HG02623 (cell line): Measurements from ENCODE around the gene ERVH48-1.
"Not testable (repeated sequence)": the region's sequence is repeated elsewhere in the genome, so short reads cannot be mapped to it uniquely, and the experiment has no call there.

Experiments
- ATAC-seq: cut with Tn5 transposase; IDR thresholded peaks from one replicate; pipeline ENCODE4 v1.9.1; 2021; ENCODE audit warnings: moderate library complexity; ENCODE audit not compliant: unreplicated experiment

ERVH48-1 gene

DNA sequence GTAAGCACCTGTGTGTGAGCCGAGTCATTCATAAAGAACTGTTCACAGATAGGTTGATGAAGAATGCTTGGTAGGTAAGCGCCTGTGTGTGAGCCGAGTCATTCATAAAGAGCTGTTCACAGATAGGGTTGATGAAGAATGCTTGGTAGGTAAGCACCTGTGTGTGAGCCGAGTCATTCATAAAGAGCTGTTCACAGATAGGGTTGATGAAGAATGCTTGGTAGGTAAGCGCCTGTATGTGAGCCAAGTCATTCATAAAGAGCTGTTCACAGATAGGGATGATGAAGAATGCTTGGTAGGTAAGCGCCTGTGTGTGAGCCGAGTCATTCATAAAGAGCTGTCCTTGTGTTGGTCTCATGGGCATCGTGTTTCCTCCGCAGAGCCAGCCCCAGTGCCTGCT lies 16.9 kb downstream of the ERVH48-1 start:
- not testable (repeated sequence) for ATAC-seq

- no peak for ATAC-seq
Measured at GRCh38 chr21:42906233-42906632, 19.2 kb downstream of the ERVH48-1 start.

DNA sequence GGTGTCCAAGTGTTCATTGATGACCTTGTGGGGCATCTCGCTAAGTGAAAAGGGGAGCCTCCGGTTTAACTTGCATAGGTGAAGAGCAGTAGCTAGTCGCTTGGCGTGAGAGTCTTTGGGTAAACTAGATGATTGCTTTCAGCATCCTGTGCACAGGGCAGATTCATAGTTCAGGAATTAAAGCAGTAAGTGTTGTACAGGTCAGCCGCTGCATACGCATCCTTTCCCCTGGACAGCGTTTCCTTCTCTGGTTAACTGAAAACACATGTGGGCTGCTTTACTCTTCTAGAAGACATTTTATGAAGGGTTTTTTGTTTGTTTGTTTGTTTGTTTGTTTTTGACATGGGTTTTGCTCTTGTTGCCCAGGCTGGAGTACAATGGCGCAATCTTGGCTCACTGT lies 20.2 kb downstream of the ERVH48-1 start:
- ATAC-seq: no peak

- no peak for ATAC-seq
Measured at GRCh38 chr21:42903817-42904216, 21.6 kb downstream of the ERVH48-1 start.

GRCh38 chr21:42900446-42900845 lies 25.0 kb downstream of the ERVH48-1 start:
- no peak for ATAC-seq

DNA sequence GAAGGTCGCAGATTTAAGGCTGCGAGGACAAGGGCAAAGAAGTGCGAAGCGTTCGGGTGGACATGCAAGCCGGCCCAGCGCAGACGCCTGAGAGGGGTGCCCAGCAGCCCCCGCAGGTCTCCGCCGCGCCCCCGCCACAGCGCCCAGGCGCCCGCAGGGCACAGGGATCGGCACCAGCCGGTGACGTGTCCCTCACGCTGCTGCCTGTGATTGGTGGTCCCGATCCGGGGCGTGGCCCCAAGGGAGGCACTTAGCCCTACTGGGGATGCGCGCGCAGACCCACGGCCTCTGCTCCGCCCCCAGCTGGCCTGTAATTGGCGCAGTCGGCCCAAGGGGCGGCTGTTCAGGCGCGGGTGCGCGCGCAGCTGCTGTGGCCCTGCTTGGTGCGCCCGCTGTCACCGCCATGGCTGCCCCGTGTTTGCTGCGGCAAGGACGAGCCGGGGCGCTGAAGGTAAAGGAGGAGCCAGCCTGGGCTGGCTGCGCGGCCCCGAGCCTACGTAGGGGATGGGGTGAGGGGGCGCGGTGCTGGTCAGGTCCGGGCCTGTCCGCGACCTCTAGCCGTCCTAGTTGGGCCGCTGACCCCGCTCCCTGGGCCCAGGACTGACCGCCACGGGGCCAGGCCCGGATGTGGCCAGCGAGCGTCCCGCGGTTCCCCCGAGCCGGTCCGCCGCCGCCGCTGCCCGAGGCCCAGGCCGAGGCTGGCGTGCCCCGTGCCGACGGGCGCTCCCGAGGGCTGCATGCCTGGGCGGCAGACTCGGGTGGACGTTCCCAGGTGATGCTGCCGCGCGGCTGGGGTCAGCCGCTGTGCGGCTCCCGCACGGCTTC lies 32.3 kb downstream of the ERVH48-1 start, which contains the start of gene NDUFV3:
Gene NDUFV3 (plus strand): TSS at position 379 of the 825 bp plus-strand sequence. CDS start 25 bp downstream, at position 404.
- ATAC-seq: peak; percentile 89

DNA sequence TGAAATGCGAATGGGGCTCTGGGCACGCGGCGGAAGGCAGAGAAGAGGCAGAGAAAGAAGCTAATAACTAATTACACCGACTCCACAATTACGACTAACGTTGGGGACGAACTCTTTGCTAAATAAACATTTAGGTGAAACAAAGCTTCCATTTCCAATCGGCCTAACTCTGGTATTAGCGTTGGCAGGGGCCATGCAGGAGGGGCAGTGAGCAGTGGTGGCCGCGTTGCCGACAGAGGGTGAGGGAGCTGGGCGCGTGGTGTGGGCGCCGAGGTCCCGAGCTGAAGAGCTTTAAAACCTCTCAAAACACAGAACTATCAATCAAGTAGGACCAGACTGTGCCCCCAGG lies 32.9 kb downstream of the ERVH48-1 start:
- peak; percentile 8 for ATAC-seq

GRCh38 chr21:42887326-42887725 lies 38.1 kb downstream of the ERVH48-1 start:
- no peak for ATAC-seq

GRCh38 chr21:42883921-42884320 lies 41.5 kb downstream of the ERVH48-1 start:
- ATAC-seq: no peak

DNA sequence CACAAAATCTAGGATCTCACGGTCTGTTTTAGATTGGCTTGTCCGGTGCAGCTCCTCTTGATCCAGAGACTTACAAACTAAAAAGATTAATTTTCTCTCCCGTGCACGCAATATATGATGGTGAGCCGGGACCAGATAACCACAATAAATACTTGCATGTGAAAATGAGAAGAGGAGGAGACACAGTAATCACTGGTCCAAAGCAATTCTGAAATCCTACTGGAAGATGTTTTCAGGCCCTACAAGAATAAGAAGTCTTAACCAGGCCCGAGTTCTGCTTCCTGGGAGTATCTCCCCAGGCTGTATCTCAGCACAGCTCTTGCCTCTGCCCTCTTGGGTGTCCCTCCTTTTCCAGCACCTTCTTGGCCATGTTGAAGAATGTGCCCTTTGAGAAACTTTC lies 45.1 kb downstream of the ERVH48-1 start:
- no peak for ATAC-seq

DNA sequence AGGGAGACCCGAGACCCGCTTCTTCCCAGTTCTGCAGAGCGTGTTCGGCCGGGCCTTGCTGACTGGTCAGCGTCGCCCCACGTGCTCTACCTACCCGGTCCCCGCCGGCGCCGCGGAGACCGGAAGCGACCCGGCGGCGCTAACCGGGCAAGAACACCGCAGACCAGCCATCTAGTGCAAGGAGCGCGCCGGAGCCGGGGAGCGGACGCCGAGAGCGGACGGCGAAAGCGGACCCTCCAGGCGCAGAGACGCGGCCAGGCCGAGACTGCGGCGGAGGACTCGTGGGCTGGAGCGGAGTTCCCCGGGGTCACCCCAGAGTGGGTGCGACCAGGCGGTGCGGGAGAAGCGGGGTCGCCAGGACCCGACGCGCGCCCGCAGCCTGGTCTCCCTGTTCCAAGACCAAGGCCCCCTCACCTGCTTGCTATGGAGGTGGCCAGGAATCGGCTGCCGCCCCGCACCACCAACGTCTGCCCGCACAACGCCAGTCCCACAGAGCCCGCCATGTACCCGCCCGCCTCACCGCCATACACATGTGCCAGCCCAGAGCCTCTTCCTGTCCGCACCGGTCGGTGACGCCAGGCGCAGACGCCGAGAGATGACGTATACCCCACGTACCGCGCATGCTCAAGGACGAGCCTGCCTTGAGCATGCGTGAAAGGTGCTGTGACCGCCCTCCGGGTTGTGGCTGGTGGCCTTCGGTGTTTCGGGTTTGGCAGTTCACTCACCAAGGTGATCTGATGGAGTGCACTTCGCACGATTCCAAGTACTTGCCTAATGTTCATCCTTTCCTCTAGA lies 46.2 kb downstream of the ERVH48-1 start, which contains the start of gene WDR4:
Gene WDR4 (minus strand): TSS at position 547 of the 795 bp plus-strand sequence. CDS start 44 bp downstream, at position 503.
- ATAC-seq: peak; percentile 77

- ATAC-seq: no peak
Measured at GRCh38 chr21:42878678-42878992, 46.8 kb downstream of the ERVH48-1 start.

- not testable (repeated sequence) for ATAC-seq
Measured at GRCh38 chr21:42875811-42876210, 49.6 kb downstream of the ERVH48-1 start.

DNA sequence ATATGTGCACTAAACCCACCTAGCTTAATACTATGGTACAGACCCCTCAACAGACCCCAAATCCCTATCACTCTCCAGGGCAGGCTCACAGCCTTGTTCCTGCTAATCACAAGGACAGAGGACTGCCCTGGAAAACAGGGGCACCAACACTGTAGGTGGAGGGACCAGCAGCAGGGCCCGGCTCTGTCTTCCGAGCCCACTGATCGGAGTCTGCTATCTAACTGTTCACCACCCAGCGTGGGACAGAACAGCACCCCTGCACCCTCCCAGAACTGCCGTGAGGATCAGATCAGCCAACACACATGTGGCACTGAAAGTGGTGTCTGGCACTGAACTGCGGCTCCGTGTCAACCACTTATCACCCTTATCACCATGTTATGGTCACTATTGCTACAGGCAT lies 52.3 kb downstream of the ERVH48-1 start:
- ATAC-seq: no peak

- ATAC-seq: no peak
Measured at GRCh38 chr21:42868196-42868595, 57.2 kb downstream of the ERVH48-1 start.
